IPS DF 6.9 (cell line): ENCODE measurements around the gene ANKRD6.

Experiments used
- DNase-seq: peaks from one replicate; pipeline ENCODE4 v3.0.0-alpha.2; 2013; ENCODE audit warnings: low read depth, low spot score
- H3K27ac ChIP-seq: one replicate; pipeline ENCODE4 v1.5.1; 2013; ENCODE audit warnings: low read length, control low read depth
- H3K27me3 ChIP-seq: 2 replicates; pipeline ENCODE4 v1.6.1; 2013; ENCODE audit warnings: mild to moderate bottlenecking, low read length; ENCODE audit not compliant: control insufficient read depth, insufficient read depth
- H3K36me3 ChIP-seq: 2 replicates; pipeline ENCODE4 v1.6.1; 2013; ENCODE audit warnings: low read length; ENCODE audit not compliant: control insufficient read depth, insufficient read depth
- H3K4me1 ChIP-seq: 2 replicates; pipeline ENCODE4 v1.6.1; 2013; ENCODE audit warnings: low read length; ENCODE audit not compliant: control insufficient read depth, insufficient read depth
- H3K4me3 ChIP-seq: 2 replicates; pipeline ENCODE4 v1.5.1; 2013; ENCODE audit warnings: mild to moderate bottlenecking, low read length
- H3K9me3 ChIP-seq: 2 replicates; pipeline ENCODE4 v1.6.1; 2013; ENCODE audit warnings: low read length, inconsistent platforms; ENCODE audit not compliant: control insufficient read depth, insufficient read depth
- WGBS: extraction: QIAGEN DNeasy Blood & Tissue Kit; methylation state at CpG from one replicate; pipeline ENCODE4 v1.1.7; 2013; ENCODE audit warnings: mixed read lengths, missing lambda C conversion rate; ENCODE audit not compliant: insufficient read length, insufficient coverage; 5-methylcytosine and 5-hydroxymethylcytosine counted together

The ANKRD6 gene

DNA sequence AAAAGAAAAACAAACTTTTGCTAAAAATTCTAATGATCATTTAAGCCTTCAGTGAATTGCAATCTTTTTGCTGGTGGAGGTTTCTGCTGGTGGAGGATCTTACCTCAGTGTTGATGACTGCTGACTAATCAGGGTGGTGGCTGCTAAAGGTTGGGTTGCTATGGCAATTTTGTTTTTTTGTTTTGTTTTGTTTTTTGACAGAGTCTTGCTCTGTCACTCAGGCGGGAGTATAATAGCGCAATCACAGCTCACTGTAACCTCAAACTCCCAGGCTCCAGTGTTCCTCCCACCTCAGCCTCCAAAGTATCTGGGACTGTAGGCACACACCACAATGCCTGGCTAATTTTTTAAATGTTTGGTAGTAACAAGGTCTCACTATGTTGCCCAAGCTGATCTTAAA, 94.7 kb downstream of the ANKRD6 start:
- Histone ChIP-seq H3K27ac (no peak overlapping the region), H3K4me3 (no peak overlapping the region), H3K9me3 (no peaks in the 10 kb centered on the region), H3K36me3 (no peaks in the 10 kb centered on the region), H3K4me1 (no peaks in the 10 kb centered on the region), H3K27me3 (no peaks in the 10 kb centered on the region)
- WGBS, result no CpG with 5 or more reads among the region's 2 CpGs
- no peak for DNase-seq

GRCh38 chr6:89528866-89529265, 95.9 kb downstream of the ANKRD6 start:
- Histone ChIP-seq H3K27ac (no peak overlapping the region), H3K36me3 (no peaks in the 10 kb centered on the region), H3K9me3 (no peaks in the 10 kb centered on the region), H3K4me1 (no peaks in the 10 kb centered on the region), H3K4me3 (no peak overlapping the region), H3K27me3 (no peaks in the 10 kb centered on the region)
- no peak for DNase-seq

DNA sequence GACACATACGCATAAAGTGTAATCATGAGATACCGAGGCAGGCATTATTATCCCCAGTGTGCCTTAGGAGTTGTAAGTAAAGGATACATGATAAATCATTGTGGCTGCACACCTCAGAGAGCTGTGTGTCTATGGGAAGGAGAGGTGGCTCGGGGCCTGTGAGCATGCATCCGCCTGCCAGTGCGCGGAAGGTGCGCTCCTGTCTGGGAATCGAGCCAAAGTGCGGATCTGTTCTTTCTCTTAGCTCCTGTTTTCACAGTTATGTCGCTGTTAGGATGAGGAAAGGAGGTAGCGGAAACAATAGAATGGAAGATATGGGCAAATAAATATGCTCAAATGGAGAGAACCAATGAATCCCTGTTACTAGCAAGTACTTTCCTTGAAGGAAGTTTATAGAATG, 98.0 kb downstream of the ANKRD6 start:
- Histone ChIP-seq H3K27me3 (no peaks in the 10 kb centered on the region), H3K4me1 (no peaks in the 10 kb centered on the region), H3K9me3 (no peaks in the 10 kb centered on the region), H3K36me3 (no peaks in the 10 kb centered on the region), H3K27ac (no peak overlapping the region), H3K4me3 (no peak overlapping the region)
- no CpG with 5 or more reads among the region's 11 CpGs for WGBS
- DNase-seq, result no peak

- Histone ChIP-seq H3K36me3 (no peaks in the 10 kb centered on the region), H3K27me3 (no peaks in the 10 kb centered on the region), H3K4me1 (no peaks in the 10 kb centered on the region; the same call in 1 of the 2 replicates), H3K4me3 (no peak overlapping the region), H3K27ac (no peak overlapping the region), H3K9me3 (no peaks in the 10 kb centered on the region)
- WGBS, result no CpG with 5 or more reads among the region's 5 CpGs
- DNase-seq, result peak; percentile 22
Observed at GRCh38 chr6:89536231-89536630, 103.3 kb downstream of the ANKRD6 start.

- H3K4me3 ChIP-seq, result no peak overlapping the region
- no peaks in the 10 kb centered on the region for H3K9me3 ChIP-seq
- H3K4me1 ChIP-seq, result no peaks in the 10 kb centered on the region; the same call in 1 of the 2 replicates
- H3K27me3 ChIP-seq, result no peaks in the 10 kb centered on the region
- H3K27ac ChIP-seq, result no peak overlapping the region
- H3K36me3 ChIP-seq, result no peaks in the 10 kb centered on the region
- no CpG with 5 or more reads among the region's 2 CpGs for WGBS
- DNase-seq, result no peak
Observed at GRCh38 chr6:89539779-89540178, 106.8 kb downstream of the ANKRD6 start.

DNA sequence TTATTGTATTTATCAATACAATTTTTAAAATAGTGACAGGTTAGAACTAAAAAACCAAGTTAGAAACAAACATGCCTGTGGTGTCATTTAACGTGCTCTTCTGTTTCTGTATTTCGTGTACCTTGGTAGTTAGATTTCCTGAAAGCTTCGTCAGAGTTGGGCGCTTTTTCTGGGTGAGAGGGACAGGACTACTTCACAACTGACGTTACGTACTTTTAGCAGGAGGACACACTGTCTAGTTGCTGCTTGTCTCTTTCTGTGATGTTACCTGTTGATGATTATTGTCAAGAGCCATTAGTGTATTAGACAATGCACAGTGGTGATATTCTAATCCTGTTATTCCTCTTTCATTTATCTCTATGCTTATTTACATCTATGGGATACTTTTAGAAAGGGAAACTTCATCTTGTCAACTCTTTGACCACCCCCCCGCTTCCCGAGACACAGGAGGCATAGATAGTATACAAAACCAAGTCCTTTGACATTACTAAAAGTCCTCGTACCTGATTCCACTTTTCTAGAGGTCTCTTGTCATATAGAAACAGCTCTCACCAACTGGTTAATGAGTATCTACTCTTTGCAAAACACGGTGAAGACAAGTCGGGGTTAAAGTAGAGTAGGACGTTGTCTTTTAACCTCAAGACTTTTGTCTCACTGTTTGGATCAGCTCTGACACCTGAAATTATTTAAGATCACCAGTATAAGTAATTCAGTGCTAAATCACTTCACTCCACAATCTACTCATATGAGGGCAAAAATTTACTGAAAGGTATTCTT, 109.3 kb downstream of the ANKRD6 start:
- Histone ChIP-seq H3K27me3 (no peaks in the 10 kb centered on the region), H3K36me3 (no peaks in the 10 kb centered on the region), H3K9me3 (no peaks in the 10 kb centered on the region), H3K4me3 (no peak overlapping the region), H3K4me1 (no peaks in the 10 kb centered on the region), H3K27ac (no peak overlapping the region)
- no CpG with 5 or more reads among the region's 12 CpGs for WGBS
- no peak for DNase-seq

DNA sequence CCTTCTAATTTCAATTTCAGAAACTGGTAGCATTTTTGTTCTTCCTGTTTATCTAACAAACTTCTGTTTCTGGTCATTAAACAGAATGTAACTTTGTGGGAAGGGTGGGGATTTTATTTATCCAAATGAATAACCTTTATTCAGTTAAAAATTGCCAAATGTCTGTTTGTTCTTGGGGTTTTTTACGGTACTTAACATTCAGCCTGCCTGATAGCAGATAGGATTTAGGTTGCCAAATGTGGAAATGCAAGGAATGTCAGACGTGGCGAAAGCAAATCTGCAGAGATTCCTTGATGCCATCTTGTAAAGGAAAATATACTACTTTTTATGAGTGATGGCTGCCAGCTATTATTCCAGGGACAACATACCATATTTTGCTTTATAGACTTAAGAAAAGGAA, 109.9 kb downstream of the ANKRD6 start:
- no peaks in the 10 kb centered on the region for H3K27me3 ChIP-seq
- H3K9me3 ChIP-seq, result no peaks in the 10 kb centered on the region
- no peak overlapping the region for H3K4me3 ChIP-seq
- no peak for DNase-seq
- WGBS, result no CpG with 5 or more reads among the region's 3 CpGs
- H3K36me3 ChIP-seq, result no peaks in the 10 kb centered on the region
- H3K27ac ChIP-seq, result no peak overlapping the region
- H3K4me1 ChIP-seq, result no peaks in the 10 kb centered on the region

DNA sequence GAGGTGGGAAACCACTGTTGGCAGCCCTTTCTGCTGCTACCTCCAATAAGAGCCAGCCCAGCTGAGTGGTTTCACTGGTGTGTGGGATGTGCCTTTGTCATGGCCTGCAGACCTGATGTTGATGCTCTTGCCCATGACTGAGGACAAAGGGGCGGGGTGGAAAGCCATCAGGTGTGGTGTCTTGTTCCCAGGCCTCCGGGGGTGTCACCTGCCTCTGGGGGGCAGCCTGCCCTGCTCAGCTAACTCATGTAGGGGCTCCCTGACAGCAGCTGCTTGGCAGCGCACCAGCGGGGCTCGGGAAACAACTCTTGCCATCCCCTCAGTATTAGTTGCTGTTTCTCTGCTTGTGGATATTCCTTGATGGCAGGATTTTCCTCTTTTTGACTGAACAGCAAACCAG, 114.3 kb downstream of the ANKRD6 start:
- H3K4me1 ChIP-seq, result no peaks in the 10 kb centered on the region
- H3K27ac ChIP-seq, result no peak overlapping the region
- no peaks in the 10 kb centered on the region for H3K27me3 ChIP-seq
- H3K9me3 ChIP-seq, result no peaks in the 10 kb centered on the region
- no peak overlapping the region for H3K4me3 ChIP-seq
- WGBS, result no CpG with 5 or more reads among the region's 5 CpGs
- H3K36me3 ChIP-seq, result no peaks in the 10 kb centered on the region
- DNase-seq, result no peak

GRCh38 chr6:89553431-89553830, 120.5 kb downstream of the ANKRD6 start:
- WGBS, result no CpG with 5 or more reads among the region's 5 CpGs
- H3K4me3 ChIP-seq, result no peak overlapping the region

DNA sequence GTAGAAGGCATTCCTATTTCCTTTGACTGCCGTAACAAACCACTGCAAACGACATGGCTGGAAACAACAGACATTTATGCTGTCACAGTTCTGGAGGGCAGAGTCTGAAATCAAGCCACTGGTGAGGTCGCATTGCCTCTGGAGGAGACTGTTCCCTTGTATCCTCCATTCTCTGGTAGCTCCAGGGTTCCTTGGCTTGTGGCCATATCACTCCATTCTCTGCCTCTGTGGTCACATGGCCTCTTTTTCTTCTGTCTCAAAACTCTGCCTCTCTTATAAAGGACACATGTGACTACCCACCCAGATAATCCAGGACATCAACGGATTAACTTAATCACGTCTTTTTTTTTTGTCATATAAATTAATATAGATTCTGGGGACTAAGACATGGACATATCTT, 121.2 kb downstream of the ANKRD6 start:
- no peaks in the 10 kb centered on the region for H3K27me3 ChIP-seq
- WGBS, result no CpG with 5 or more reads among the region's 5 CpGs
- no peaks in the 10 kb centered on the region for H3K9me3 ChIP-seq
- no peak overlapping the region for H3K4me3 ChIP-seq
- H3K36me3 ChIP-seq, result no peaks in the 10 kb centered on the region
- H3K4me1 ChIP-seq, result peaks cover 2% of the 10 kb centered on the region; the same call in 1 of the 2 replicates
- H3K27ac ChIP-seq, result no peak overlapping the region
- DNase-seq, result no peak

More at GRCh38 chr6:89553431-89553830, 120.5 kb downstream of the ANKRD6 start:
- Histone ChIP-seq H3K27me3 (no peaks in the 10 kb centered on the region), H3K9me3 (no peaks in the 10 kb centered on the region), H3K27ac (no peak overlapping the region), H3K4me1 (peaks cover 2% of the 10 kb centered on the region; the same call in 1 of the 2 replicates), H3K36me3 (no peaks in the 10 kb centered on the region)
- no peak for DNase-seq

DNA sequence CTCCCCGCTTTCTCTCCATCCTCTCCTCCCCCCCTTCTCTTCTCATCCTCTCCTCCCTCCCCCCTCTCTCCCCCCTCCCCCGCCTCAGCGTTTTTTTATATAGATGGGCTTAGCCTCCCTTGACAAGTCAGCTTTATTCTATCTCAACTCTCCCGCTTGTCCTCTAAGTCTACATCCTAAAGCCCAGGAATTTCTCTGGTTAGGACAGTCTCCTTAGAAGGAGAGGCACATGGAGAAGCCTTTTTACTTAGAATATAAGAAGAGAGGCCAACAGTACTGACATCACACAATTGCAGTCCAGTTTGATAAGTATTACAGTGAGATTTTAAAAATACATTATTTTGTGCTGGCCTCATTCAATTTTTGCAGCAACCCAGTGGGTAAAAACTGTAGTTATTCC, 122.1 kb downstream of the ANKRD6 start:
- no peak overlapping the region for H3K27ac ChIP-seq
- no peak for DNase-seq
- peaks cover 2% of the 10 kb centered on the region; the same call in 1 of the 2 replicates for H3K4me1 ChIP-seq
- no peaks in the 10 kb centered on the region for H3K9me3 ChIP-seq
- no peaks in the 10 kb centered on the region for H3K27me3 ChIP-seq
- H3K36me3 ChIP-seq, result no peaks in the 10 kb centered on the region
- WGBS, result no CpG with 5 or more reads among the region's 4 CpGs
- no peak overlapping the region for H3K4me3 ChIP-seq
